A673 (cell line): ENCODE data around the gene PARD3. TPM values are rescaled to one million over a fixed set of nuclear protein-coding genes. Genes with fewer than 3 reads are reported as not detected.

ENCODE experiments used
- BruUV-seq: library from RNA; stranded (reverse); fragments of 400-500 nt; replicated peaks from 2 replicates; lab custom pipeline; 2021; lab: Mats Ljungman, UMichigan
- CTCF ChIA-PET: fragments of 300-600 bp; sonication (Branson Sonifier 250); formaldehyde crosslinking; loops from one replicate; lab custom pipeline; 2022; ENCODE audit warnings: antibody characterized with exemption; lab: Charles Lee
- POLR2A ChIA-PET: fragments of 300-600 bp; sonication (Branson Sonifier 250); formaldehyde crosslinking; loops from one replicate; lab custom pipeline; 2022; ENCODE audit warnings: antibody characterized with exemption; ENCODE audit not compliant: low non-redundant PET; lab: Charles Lee
- DNase-seq: peaks from one replicate; pipeline ENCODE4 v3.0.0-alpha.2; 2015; ENCODE audit warnings: low spot score
- H3K27ac ChIP-seq: fragments of 200-600 bp; sonication (generic); 2 replicates; pipeline ENCODE4 v1.5.1; 2016; ENCODE audit warnings: mixed run types, low read depth, mild to moderate bottlenecking, mixed read lengths, antibody characterized with exemption, low read length; ENCODE audit not compliant: poor library complexity, severe bottlenecking
- H3K27me3 ChIP-seq: fragments of 200-600 bp; sonication (generic); replicated peaks from 2 replicates; pipeline ENCODE4 v1.6.1; 2017; ENCODE audit warnings: mixed run types, low read depth, mild to moderate bottlenecking, mixed read lengths, antibody characterized with exemption, low read length; ENCODE audit not compliant: insufficient read depth, poor library complexity
- H3K36me3 ChIP-seq: fragments of 200-600 bp; sonication (generic); 2 replicates; pipeline ENCODE4 v1.6.1; 2016; ENCODE audit warnings: mixed run types, mild to moderate bottlenecking, mixed read lengths, antibody characterized with exemption, low read length; ENCODE audit not compliant: insufficient read depth, poor library complexity, severe bottlenecking
- H3K4me1 ChIP-seq: fragments of 200-600 bp; sonication (generic); 2 replicates; pipeline ENCODE4 v1.6.1; 2017; ENCODE audit warnings: mixed run types, mild to moderate bottlenecking, mixed read lengths, antibody characterized with exemption, low read length; ENCODE audit not compliant: insufficient read depth, poor library complexity, severe bottlenecking
- H3K4me3 ChIP-seq: fragments of 200-600 bp; sonication (generic); 2 replicates; pipeline ENCODE4 v1.5.1; 2016; ENCODE audit warnings: low read depth, mixed run types, mild to moderate bottlenecking, mixed read lengths, low read length; ENCODE audit not compliant: poor library complexity, severe bottlenecking
- H3K9me3 ChIP-seq: fragments of 200-600 bp; sonication (generic); 2 replicates; pipeline ENCODE4 v1.6.1; 2016; ENCODE audit warnings: mixed run types, low read depth, mild to moderate bottlenecking, mixed read lengths, antibody characterized with exemption, low read length; ENCODE audit not compliant: poor library complexity, severe bottlenecking
- CTCF ChIP-seq: fragments of 300-800, 200-600 bp; sonication (generic); conservative IDR thresholded peaks from 2 replicates; pipeline ENCODE4 v1.5.1; 2017; ENCODE audit warnings: low read depth, mild to moderate bottlenecking, antibody characterized with exemption, low read length, moderate library complexity, mixed read lengths
- EZH2 ChIP-seq: fragments of 200-600 bp; sonication (generic); IDR thresholded peaks from 2 replicates; pipeline ENCODE4 v1.6.1; 2017; ENCODE audit warnings: borderline replicate concordance, low read depth, mild to moderate bottlenecking, mixed read lengths, antibody characterized with exemption, low read length; ENCODE audit not compliant: poor library complexity, severe bottlenecking
- intact Hi-C: fragments of 100-400 bp; cut with micrococcal nuclease; formaldehyde crosslinking; loops from one replicate; pipeline ENCODE4 v1.10.0; 2022; ENCODE audit not compliant: unreplicated experiment
- total RNA-seq: library from RNA; stranded (reverse); gene quantifications from 2 replicates; pipeline ENCODE4 v1.2.3, GENCODE V29; 2021

The PARD3 gene
- total RNA-seq, 1 experiment from 2014 or later = 28.0 TPM

- DNase-seq = no peak
- no peaks in the 10 kb centered on the region for H3K9me3 ChIP-seq
- no peak overlapping the region for H3K4me3 ChIP-seq
- no peak overlapping the region for H3K27ac ChIP-seq
- no TSS peak for BruUV-seq
- TF ChIP-seq EZH2 (no peak), CTCF (no peak)
- ChIA-PET POLR2A (no interaction called here), CTCF (no interaction called here)
- H3K4me1 ChIP-seq = peaks cover 12% of the 10 kb centered on the region
- intact Hi-C loops = no loop called here
- H3K36me3 ChIP-seq = no peaks in the 10 kb centered on the region
- no peaks in the 10 kb centered on the region for H3K27me3 ChIP-seq
These were observed 6.8 kb downstream of the PARD3 start for GRCh38 chr10:34808336-34808735.

GRCh38 chr10:34804306-34804705 is 10.8 kb downstream of the PARD3 start:
- ChIA-PET POLR2A (no interaction called here), CTCF (no interaction called here)
- Histone ChIP-seq H3K4me1 (peaks cover 5% of the 10 kb centered on the region), H3K9me3 (no peaks in the 10 kb centered on the region), H3K36me3 (no peaks in the 10 kb centered on the region), H3K4me3 (no peak overlapping the region), H3K27ac (no peak overlapping the region), H3K27me3 (no peaks in the 10 kb centered on the region)
- peak; percentile 14 for DNase-seq
- intact Hi-C loops = no loop called here
- BruUV-seq = no TSS peak
- TF ChIP-seq EZH2 (no peak), CTCF (no peak)

- intact Hi-C loops = no loop called here
- H3K27me3 ChIP-seq = no peaks in the 10 kb centered on the region
- no peak overlapping the region for H3K27ac ChIP-seq
- no peak overlapping the region for H3K4me3 ChIP-seq
- ChIA-PET CTCF (interaction anchor here (0.6 kb wide), 1 partner anchor 9 kb away, joined by 4 read pairs; no protein-coding TSS in a partner anchor), POLR2A (no interaction called here)
- no peak for TF ChIP-seq CTCF
- TF ChIP-seq EZH2 = no peak
- peaks cover 5% of the 10 kb centered on the region for H3K4me1 ChIP-seq
- H3K36me3 ChIP-seq = no peaks in the 10 kb centered on the region
- BruUV-seq = no TSS peak
- no peak for DNase-seq
- no peaks in the 10 kb centered on the region for H3K9me3 ChIP-seq
These were observed 12.4 kb downstream of the PARD3 start for GRCh38 chr10:34802692-34803091.
